Stimulated activated CD4-positive, alpha-beta T cell treated with anti-CD3 and anti-CD28 coated beads, Interleukin-12 subunit alpha, Interleukin-12 subunit beta, amount 100 ng/mL, for 48 hours (primary cell): ENCODE data around the gene CXCR5.

ENCODE experiments used
- DNase-seq, 3 donors: peaks; one replicate each; pipeline ENCODE4 v3.0.0-alpha.2; 2020; ENCODE audit warnings: low read depth in 2 of 3, low spot score in 1 of 3

CXCR5 gene

DNA sequence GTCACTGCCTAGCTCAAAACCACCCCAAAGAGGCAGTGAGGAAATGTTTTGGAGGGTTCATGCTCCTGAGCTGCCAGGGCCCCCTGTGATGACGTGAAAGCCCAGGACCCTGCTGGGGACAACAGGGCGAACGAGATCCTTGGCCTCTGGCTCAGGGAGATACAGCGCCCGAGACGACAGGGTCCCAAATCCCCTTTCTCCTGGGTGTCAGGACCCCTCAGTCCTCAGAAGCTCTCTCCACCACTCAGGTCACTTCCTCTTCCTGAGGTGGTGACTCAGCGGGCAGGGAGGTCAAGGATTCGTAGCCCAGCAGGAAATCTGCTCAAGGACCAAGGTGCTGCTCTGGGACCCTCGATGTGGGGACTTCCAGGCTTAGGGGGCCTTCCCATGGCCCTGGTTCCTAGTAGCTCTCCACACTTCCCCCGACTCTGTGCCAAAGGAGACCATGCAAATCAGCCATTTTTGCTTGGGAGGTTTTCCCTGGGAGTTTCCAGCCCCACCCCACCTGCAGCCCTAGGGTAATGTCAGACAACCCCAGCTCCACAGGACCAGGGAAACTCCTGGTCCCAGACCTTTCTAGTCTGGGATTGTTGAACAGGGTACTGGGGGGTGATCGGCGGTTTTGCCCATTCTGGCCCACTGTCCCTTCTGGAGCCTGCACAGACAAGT, 29.2 kb downstream of the CXCR5 start:
- DNase-seq = no peak

DNA sequence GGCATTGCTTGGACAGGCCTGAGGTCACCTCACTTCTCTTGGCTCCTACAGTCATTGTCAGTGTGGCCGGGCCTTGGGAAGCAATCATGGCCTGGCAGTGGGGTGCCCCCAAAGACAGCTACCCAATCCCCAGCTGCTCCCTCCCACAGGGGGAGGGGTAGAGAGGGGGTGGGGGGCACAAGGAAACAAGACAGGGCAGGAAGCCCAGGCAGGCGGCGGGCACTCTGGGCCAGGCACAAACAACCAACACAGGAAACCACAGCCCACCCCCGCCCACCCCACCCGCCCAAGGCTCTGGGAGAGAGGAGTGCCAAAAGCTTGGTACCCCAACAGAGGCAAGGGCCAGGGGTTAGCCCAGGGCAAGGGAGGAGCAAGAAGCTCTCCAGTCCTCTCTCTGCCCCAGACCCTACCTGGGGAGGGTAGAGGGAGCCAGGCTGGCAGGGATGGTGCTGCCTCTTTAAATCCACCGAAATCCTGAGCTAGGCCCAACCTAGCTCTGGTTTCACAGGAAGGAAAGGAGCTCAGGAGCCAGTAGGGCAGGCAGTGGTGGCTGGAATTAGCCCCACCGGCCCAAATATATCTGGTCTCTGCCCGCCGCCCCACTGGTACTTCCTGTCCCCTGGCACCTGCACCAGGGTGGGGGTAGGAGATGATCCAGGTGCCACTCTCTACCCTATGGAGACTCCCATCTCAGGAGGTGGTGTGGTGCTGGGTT, 29.9 kb downstream of the CXCR5 start:
- no peak for DNase-seq

DNA sequence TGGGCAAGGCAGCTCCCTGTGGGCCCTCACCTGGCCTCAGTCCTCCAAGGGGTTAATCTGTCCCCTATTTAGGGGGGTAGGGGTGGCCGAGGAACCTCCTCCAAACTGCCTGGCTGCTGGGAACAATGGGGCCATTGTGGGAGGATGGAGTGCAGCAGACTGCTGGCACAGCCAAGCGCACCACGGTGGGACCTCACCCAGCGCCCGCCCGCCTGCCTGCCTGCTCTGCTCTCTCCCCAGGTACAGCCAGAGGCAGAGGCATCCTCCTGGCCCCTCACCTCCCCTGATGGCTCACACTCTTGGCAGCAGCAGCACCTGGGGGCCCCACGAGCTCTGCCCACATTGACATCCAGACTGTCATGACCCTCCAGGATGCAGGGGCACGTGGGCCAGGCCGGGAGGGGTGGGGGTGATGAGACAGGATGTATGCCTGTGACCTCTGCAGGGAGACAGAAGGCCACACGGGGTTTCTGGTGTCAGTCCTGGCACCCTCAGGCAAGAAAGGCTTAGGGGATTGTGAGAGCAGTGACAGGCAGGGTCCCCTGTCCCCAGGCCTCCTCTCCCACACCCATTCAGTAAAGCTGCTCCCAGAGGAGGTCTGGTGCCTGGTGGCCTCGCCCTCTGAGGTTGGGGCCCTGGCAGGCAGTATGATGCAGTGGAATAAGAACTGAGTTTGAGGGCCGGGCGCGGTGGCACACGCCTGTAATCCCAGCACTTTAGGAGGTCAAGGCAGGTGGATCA, 30.7 kb downstream of the CXCR5 start:
- no peak for DNase-seq

DNA sequence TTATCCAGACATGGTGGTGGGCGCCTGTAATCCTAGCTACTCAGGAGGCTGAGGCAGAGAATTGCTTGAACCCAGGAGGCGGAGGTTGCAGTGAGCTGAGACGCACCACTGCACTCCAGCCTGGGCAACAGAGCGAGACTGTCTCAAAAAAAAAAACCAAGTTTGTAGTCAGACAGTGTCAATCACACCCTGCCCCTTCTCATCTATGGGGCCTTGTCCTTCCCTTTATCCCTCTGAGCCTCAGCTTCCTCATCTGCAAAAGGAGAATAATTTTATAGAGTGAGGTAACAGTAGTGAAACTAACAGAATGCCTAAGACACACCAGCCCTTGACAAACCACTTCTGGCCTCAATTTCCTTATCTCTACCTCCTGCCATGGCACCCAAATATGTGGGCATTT, 31.3 kb downstream of the CXCR5 start:
- DNase-seq = no peak

DNA sequence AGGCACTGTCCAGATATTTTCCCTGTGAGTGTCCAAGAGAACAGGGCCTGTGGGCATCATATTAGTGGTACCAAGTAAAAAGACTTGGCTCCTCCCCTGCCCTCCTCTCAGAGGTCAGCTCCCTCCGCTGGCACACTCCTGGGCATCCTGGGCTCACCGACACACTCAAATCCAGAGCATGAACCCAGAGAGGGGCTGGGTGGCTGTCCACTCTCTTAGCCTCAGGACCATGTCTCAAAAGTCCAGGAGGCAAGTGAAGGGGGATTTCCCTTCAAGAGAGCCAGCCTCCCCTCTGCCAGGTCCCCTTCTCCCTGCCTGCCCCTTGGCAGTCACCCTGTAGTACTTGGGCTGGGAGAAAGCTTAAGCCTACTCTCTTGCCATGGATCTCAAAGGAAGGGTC, 31.7 kb downstream of the CXCR5 start:
- no peak for DNase-seq

DNA sequence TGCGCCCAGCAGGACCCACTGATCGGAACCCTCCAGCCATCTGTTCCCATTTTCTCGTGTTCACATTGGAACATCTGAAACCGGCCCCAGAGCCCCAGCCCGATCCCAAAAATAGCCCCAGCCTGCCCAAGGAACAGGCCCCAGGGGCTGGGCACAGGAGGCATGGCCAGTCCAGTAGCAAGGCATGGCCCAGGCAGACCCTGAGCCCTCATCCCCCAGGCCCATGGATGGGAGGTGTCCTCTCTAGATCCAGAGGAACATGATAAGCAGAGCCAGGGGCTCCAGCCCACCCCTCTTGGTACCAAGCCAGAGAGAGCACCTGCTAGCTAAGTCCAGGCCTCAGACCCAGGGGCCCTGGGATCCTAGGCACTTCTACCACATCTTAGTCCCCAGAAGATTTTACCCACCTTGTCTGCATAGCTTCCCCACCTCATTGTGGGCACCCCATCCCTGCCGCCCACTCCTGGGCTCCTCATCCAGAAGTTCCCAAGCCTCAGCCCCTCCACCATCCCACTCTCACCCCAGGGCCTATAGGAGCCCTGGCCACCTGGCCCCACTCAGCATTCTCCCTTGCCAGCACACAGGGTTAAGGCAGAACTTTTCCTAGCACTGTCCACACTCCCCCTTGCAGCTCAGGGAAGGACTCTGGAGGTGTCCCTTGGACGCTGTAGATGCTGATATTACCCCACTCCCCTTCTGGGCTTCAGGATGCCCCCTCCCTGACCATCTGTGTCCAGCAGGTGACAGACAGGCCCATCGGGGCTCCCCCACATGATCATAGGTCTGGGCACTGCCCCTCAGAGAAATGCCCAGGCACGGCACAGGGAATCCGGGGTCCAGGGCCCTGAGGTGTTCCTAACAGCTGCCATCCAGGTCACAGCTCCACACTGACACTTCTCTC, 32.5 kb downstream of the CXCR5 start:
- DNase-seq = no peak

DNA sequence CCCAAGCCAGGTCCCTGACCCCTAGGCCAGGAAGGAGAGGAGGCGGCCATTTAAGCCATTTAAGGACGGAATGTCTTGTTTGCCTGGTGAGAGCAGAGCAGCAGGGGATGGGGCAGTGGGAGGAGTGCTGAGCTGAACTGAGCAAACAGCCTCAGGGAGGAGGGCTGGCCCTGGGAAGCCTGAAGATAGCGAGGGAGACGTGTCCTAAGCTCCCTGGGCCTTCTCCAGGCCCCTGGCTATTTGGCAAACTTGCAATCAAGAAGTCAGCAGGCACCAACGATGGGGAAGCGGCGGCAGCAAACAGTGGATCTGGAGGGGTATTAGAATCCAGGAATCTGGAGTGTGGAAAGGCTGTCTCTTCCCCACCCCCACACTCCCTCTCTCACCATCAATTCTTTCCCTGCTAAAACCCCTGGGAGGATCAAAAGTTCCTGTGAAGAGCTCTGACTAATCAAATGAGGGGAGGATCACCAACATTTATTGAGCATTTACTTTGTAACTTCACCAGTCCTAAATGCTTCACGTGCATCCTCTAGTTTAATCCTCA, 33.2 kb downstream of the CXCR5 start:
- DNase-seq = no peak

DNA sequence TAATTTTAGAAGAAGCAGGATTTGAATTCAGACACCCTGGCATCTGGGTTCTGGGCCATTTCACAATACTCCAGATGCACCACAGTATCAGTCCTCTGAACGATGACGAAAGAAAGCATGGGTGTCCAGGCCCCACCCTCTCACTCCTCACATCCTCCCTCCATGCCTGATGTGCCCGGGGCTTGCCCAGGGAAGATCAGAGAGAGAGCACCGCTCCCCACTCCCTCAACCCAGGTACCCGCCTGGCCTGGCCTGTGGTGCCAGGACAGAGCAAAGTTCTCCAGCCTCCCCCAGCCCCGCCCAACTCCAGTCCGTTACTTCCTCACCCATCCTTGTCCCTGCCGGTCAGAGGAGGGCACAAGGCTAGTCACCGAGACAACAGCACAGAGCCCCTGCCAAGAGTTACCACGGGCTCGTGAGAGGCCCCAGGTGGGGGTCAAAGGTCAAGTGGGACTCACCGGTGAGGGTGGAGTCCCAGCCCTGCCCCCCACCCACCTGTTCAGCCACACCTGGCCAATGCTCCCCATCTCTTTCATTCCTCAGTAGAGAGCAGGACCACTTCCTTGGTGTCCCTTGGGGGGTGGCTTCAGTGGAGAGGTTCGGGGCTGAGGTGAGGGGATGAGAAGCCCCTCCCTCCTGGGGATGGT, 33.9 kb downstream of the CXCR5 start:
- DNase-seq = no peak

DNA sequence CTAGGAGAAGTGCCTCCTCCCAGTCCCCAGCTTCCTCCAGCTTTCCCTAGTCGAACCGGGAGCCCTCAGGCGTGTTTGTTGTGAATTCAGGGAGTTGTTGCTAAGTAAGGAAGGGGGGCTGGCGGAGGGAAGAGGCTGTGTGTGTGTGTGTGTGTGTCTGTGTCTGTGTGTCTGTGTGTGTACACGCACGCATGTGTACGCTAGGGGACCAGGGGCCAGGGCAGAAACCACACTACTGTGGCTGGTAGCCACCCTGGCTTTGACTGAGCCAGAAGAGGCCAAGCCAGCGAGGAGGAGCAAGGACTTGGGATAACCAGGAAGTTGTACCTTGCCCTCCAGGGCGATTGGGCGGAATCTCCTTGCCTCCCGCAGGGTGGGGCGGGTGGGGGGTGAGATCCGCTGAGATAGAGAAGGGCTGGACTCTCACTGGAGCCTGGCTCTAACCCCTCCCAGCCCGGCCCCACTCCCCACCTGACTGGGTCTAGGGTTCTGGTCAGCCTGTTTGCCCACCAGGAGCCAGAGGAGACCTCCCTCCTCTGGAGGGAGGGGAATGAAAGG, 34.5 kb downstream of the CXCR5 start:
- no peak for DNase-seq

DNA sequence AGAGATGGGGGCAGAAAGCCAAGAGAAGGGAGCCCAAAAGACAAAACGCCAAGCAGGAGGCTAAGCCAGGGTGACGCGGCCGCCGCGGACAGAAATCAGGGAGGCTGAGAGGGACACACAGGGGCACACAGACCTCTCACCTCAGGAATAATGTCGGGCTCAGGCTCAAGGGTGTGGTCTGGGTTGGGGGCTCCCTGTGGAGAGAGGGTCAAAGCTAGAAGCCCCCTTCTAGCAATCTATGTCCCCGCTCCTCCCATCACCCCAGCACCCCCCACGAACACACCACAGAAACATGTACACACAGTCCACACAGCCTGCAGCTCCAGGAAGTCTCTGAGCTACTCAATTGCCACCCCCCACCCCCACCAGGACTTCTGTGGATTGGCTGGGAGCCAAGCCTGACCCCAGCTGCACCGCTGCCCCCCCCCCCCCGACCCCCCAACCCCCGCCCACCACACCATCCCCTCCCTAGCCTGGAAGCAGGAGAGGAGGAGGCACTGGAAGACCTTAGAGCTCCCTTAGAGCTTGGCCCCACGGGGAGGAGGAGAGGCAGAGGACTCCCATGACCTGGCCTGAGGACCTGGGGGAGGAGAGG, 35.1 kb downstream of the CXCR5 start:
- DNase-seq = no peak

DNA sequence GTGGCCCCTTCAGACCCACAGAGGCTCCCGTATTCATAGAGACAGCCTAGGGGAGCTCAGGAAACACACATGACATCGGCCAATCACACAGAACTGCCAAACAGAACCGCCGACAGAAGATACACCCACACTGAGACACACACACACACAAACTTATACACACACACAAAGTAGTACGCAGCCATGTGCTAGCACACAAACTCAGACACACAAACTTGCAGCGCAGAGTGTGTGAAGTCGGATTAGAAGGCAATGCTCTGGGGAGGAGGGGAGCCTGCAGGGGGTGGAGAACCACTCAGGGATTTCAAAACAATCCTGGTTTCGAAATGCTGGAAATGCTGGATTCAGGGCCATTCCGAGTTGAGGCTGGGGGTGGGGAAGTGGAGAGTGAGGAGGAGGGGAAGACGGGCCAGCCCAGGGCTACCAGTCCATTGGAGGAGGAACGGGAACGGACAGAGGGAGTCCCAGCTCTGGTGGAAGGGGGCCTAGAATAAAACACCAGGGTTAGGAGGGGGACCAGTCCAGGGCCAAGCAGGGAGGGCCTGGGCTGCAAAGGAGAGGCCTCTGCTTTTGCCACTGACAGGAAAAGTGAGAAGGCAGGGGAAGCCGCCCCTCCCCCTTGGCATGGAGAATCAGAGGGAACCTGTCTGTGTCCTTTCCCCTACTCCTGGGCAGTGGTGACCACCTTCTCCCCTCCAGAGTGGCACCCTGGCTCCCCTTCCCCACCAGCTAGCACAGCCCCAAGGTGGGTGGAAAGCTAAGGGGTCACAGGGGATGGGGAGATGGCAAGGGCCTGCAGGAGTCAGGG, 37.6 kb downstream of the CXCR5 start:
- DNase-seq = no peak

DNA sequence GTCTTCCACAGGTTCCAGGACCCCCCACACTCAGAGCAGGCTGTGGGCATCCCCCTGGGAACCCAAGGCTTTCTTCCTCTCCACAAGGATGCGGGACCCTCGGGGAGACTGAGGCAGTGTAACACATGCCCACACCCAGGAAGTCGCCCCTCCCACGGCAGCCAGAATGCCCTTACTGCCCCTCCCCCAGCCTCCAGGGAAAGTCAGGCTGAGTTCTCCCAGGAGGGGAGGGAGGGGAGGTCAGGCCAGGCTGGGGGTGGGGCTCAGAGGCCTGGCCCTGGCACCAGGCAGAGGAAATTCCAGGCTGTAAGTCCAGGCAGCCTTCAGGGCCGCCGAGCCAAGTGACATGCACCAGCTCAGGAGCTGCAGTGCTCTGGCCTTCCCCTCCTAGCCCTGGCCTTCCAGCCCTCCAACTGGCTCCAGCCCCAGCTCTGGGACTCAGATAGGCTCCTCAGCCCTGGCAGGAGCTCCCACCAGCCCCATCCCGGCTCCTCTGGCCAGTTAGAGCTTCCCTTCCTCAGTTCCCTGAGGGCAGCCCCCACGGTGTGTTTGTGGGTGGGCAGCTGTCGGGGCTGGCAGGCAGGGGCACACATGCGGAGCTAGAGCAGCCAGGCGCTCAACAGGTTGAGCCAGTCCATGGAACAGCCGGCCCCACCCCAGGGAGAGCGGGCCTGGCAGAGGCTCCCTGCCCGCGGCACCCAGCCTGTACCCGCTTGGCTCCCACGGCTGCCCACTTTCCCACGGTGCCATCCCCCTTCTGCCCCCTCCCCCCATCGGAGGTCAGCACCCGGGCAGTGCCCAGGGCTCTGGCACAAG, 38.4 kb downstream of the CXCR5 start:
- no peak for DNase-seq

DNA sequence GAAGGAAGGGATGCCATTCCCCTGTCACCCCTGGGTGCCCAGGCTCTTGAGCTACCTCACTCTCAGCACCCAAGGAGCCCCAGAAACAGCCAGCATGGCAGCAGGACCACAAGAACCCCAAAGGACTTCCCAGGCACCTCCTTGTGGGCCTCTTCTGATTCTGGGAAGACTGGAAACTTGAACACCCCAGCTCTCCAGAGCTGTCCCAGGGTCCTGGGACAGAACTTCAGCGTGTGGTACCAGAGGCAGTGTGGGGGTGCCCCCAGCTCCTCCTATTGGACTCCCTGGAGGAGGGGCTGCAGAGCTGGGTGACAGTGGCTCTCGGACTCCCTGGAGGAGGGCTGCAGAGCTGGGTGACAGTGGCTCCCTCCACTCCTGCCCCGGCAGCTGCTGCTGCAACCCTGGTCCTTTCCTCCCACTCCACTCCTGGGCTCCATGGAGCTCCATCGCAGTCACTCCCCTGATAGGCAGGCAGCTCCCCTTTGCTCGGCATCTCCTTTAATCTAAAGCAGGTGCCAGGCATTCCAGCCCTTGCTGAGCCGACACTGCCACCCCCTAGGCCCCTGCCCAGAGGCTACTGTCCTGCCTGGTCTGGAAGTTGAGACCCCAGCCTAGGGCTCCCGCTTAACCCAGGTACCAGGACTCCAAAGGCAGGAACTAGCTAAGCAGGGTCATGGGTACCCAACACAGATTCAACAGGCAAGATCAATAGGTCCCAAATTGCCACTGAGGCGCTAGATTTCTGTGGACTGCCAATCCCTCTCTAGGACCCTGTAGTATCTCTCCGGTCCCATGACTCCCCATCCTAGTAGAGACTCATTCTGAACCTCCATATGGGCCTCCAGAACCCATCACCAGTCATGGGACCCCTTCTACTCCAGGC, 39.3 kb downstream of the CXCR5 start:
- DNase-seq = no peak

DNA sequence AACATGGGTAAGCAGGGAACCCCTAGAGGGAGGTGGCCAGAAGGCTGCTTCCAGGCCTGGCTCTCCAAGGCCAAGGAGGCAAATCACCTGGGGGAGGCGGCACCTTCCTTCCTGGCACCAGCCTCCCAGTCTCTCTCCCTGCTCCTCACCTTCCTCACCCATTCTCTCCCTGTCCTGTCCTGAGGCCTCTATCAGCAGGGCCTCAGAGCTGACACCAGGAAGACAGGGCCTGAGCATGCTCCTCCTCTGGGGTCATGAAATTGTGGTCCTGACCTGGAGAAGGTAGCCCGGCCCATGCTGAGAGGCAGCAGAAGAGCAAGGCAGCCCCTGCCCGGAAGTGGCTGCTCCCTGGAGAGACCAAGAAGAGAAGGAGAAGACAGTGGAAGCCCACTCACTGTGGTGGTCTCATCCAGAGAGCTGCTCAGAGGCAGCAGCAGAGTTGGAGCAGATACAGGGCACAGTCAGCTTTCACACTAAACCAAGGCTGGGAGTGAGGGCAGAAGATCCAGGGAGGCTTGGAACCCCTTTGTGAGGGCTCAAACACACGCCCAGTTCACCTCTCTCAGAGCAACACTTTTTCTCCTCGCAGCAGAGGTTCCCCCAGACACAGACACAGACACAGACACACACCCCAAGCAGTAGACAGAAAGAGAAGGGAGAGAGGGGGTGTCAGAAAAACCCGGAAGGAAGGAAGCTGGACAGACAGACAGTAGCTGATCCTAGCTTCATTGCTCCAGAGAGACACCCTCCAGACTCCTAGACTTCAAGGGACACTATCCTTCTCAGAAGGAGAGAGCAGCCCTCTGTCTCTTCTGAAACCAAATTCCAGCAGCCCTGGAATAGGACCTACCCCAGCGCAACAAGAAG, 40.3 kb downstream of the CXCR5 start:
- no peak for DNase-seq

DNA sequence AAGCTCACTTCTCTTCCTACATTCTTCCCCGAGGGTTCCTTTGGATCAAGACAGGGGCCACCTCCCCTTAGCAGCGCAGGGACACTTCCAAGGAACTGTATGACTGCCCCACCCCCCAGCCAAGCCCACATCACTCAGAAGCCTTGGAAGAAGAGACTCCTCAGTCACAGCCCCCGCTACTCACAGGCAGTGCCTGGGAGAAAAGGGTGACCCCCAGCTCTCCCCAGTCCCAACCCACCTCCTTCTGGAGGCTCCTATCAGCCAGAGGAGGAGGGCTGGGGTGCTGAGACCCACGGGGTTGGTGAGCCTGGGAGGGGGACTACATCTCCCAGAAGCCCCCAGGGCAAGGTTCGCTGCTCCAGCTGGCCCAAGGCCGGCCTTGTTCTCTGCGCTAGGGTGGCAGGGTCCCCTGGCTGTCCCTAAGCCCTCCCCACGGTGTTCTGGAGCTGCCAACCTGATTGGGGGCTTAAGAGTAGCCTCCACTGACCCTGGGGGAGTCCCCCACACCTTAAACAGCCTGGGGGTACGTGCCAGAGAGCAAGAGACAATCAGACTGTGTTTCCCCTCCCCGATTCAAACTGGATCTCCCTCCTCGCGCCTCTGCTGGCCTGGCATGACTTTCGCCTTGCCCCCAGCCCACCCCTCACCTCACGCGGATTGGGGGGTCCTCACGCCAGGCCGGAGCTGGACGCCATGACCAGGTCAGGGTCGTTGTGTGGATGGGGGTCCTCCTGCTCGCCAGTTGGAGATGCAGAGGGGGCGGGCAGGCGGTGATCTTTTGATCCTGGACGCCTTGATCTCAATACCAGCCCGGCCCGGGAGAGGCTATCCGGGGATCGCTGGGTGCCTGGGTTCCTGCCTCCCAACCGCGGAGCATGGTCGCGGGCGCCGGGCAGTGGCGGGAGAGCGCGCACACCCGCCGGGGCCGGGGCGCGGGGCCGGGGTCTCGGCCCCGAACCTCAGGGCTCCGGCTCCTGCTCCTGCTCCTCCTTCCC, 41.2 kb downstream of the CXCR5 start:
- DNase-seq = no peak
